Chondrocyte (in vitro differentiated cells): ENCODE data around the gene GRK3. TPM values are rescaled to one million over a fixed set of nuclear protein-coding genes. Genes with fewer than 3 reads are reported as not detected.

Experiments
- DNase-seq: peaks from one replicate; pipeline ENCODE4 v3.0.0; 2021; ENCODE audit warnings: mixed read lengths, low spot score
- H3K27ac Mint-ChIP-seq: one replicate; pipeline ENCODE4 v1.8.0; 2021; ENCODE audit warnings: mild to moderate bottlenecking, moderate library complexity, mixed read lengths; ENCODE audit not compliant: unreplicated experiment
- H3K27me3 Mint-ChIP-seq: 2 replicates; pipeline ENCODE4 v1.8.0; 2021; ENCODE audit warnings: low read depth, mixed read lengths
- H3K36me3 Mint-ChIP-seq: 2 replicates; pipeline ENCODE4 v1.8.0; 2021; ENCODE audit warnings: low read depth, mixed read lengths
- H3K4me1 Mint-ChIP-seq: 2 replicates; pipeline ENCODE4 v1.8.0; 2021; ENCODE audit warnings: low read depth, mild to moderate bottlenecking, mixed read lengths
- H3K4me3 Mint-ChIP-seq: one replicate; pipeline ENCODE4 v1.8.0; 2021; ENCODE audit warnings: mild to moderate bottlenecking, moderate library complexity, mixed read lengths; ENCODE audit not compliant: unreplicated experiment
- H3K9me3 Mint-ChIP-seq: 2 replicates; pipeline ENCODE4 v1.8.0; 2021; ENCODE audit warnings: low read depth, mixed read lengths
- total RNA-seq: library from RNA; stranded (reverse); gene quantifications from 3 replicates; pipeline ENCODE4 v1.2.1, GENCODE V29; 2021
- TF ChIP-seq, protein P1 (sequence below): fragments of 200-600 bp; sonication (generic); IDR thresholded peaks from 2 replicates; pipeline ENCODE4 v1.5.0; 2021; ENCODE audit warnings: antibody characterized with exemption, mild to moderate bottlenecking, moderate library complexity

GRK3 gene
- total RNA-seq, 1 donor from 2014 or later = 2.0 TPM

DNA sequence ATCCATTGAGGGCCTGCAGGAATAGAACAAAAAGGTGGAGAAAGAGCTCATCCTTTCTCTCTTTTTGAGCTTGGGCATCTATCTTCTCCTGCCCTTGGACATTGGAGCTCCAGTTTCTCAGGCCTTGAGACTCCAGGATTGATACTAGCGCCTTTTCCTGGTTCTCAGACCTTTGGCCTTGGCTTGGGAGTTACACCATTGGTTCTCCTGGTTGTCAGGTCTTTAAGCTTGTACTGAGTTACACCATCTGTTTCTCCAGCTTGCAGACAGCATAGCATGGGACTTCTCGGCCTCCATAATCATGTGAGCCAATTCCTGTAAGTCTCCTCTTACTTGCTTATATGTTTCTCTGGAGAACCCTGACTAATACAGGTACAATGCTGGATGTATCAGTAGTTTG is 72.6 kb downstream of the GRK3 start:
- Mint-ChIP-seq H3K27ac (no peak overlapping the region), H3K9me3 (no peaks in the 10 kb centered on the region), H3K27me3 (peaks cover 1% of the 10 kb centered on the region), H3K36me3 (no peaks in the 10 kb centered on the region), H3K4me1 (no peaks in the 10 kb centered on the region), H3K4me3 (no peak overlapping the region)
- TF ChIP-seq, protein P1, sequence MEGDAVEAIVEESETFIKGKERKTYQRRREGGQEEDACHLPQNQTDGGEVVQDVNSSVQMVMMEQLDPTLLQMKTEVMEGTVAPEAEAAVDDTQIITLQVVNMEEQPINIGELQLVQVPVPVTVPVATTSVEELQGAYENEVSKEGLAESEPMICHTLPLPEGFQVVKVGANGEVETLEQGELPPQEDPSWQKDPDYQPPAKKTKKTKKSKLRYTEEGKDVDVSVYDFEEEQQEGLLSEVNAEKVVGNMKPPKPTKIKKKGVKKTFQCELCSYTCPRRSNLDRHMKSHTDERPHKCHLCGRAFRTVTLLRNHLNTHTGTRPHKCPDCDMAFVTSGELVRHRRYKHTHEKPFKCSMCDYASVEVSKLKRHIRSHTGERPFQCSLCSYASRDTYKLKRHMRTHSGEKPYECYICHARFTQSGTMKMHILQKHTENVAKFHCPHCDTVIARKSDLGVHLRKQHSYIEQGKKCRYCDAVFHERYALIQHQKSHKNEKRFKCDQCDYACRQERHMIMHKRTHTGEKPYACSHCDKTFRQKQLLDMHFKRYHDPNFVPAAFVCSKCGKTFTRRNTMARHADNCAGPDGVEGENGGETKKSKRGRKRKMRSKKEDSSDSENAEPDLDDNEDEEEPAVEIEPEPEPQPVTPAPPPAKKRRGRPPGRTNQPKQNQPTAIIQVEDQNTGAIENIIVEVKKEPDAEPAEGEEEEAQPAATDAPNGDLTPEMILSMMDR = no peak
- no peak for DNase-seq

- H3K9me3 Mint-ChIP-seq = no peaks in the 10 kb centered on the region
- peaks cover 1% of the 10 kb centered on the region for H3K27me3 Mint-ChIP-seq
- H3K4me3 Mint-ChIP-seq = no peak overlapping the region
- DNase-seq = no peak
- no peaks in the 10 kb centered on the region for H3K36me3 Mint-ChIP-seq
- H3K27ac Mint-ChIP-seq = no peak overlapping the region
- TF ChIP-seq, protein P1 = no peak
- H3K4me1 Mint-ChIP-seq = no peaks in the 10 kb centered on the region
These were observed 73.2 kb downstream of the GRK3 start for GRCh38 chr22:25637672-25638071.

DNA sequence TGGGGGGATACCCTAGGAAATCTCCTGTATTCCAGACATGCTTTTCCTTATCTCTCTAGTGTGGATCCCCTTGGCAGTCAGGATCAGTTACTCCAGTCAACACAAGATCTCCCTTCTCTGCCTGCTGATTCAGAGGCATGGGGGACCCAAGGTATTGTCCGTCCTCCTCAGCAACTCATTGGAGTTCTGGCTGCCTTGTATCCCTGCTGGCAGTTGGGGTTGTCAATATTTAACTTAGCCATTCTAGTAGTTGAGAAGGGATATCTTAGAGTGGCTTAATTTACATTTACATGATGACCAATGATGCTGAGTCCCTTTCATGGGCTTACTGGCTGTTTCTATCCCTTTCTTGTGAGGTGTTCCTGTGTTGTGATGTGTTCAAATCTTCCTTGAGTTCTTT is 74.2 kb downstream of the GRK3 start:
- Mint-ChIP-seq H3K4me3 (no peak overlapping the region), H3K9me3 (no peaks in the 10 kb centered on the region), H3K4me1 (no peaks in the 10 kb centered on the region), H3K27ac (no peak overlapping the region), H3K36me3 (no peaks in the 10 kb centered on the region), H3K27me3 (peaks cover 1% of the 10 kb centered on the region)
- DNase-seq = no peak
- TF ChIP-seq, protein P1 = no peak

DNA sequence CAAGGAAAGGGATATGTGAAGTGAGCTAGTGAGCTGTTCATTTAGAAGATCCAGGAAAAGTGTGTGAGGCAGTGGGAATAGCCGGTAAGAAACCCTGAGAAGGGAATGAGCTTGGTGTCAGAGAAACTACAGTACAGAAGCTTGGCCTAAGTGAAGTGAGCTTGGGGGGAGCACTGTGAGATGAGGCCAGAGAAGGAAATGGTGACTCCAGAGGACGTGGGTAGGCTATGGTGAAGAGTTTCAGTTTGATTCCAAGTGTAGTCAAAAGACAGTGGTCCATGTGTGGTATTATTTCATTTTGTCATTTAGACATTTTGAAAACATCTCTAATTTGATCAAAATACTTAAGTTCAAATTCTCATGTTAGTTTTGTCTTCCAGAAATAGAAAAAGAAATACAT is 77.2 kb downstream of the GRK3 start:
- TF ChIP-seq, protein P1 = no peak
- Mint-ChIP-seq H3K36me3 (no peaks in the 10 kb centered on the region), H3K4me1 (peaks cover 18% of the 10 kb centered on the region), H3K4me3 (no peak overlapping the region), H3K27me3 (no peaks in the 10 kb centered on the region), H3K27ac (no peak overlapping the region), H3K9me3 (no peaks in the 10 kb centered on the region)
- DNase-seq = no peak

DNA sequence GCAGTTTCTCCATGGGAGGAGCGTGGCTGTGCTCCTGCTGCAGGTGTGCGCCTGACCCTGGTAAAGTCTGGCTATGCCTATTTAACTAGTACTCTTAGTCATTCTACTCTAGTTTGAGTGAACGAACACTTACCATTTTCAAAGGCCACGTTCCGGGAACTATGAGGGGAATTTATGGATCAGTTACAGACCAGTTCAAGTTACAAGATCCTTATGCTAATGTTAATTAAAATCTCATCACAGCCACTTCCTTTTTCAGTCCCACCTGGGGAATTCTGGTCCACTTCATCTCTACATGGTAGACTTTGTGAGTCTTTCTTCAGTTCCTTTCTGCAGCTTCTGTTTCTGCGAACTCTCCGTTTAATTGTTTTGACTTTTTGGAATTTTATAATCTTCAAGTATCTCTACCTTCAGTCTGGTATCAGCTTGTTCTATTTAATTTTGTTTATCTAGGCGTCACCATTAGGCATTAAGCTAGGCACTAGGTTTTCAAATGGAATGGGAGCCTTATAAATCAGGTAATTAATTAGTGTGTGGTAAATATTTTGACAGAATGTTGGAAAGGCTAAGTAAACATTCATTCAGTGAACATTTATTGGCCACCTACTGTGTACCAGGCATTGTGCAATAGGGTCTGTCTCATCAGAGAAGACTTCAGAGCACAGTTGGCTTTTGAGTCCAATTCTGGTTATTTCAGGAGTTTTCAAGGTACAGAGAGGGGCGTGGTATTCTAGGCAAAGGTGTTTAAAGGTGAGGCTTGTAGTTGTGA is 78.9 kb downstream of the GRK3 start:
- H3K27ac Mint-ChIP-seq = no peak overlapping the region
- H3K27me3 Mint-ChIP-seq = no peaks in the 10 kb centered on the region
- H3K9me3 Mint-ChIP-seq = no peaks in the 10 kb centered on the region
- TF ChIP-seq, protein P1 = no peak
- DNase-seq = no peak
- H3K4me1 Mint-ChIP-seq = peaks cover 18% of the 10 kb centered on the region
- H3K4me3 Mint-ChIP-seq = no peak overlapping the region
- H3K36me3 Mint-ChIP-seq = no peaks in the 10 kb centered on the region
